ENCODE measurements around the gene PLEKHG4.

Gene PLEKHG4

DNA sequence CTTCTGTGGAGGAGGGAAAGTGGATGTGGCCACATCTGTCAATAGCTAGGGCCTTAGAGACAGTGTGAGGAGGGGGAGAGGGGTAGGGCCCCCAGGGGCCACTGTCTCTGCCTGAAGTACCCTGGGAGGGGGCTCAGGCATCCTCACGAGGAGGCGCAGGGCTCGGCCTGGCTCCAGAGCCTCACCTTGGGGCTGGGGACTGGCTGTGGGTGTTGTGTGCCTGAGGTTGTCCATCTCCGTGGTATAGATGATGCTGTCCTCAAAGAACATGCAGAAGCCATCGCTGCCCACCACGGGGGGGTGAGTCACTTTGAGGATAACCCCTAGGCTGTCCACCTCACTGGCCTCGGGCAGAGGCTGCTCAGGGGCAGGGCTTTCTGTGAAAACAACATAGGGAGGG, 12.1 kb downstream of the PLEKHG4 start:
- DNase-seq, result no peak

DNA sequence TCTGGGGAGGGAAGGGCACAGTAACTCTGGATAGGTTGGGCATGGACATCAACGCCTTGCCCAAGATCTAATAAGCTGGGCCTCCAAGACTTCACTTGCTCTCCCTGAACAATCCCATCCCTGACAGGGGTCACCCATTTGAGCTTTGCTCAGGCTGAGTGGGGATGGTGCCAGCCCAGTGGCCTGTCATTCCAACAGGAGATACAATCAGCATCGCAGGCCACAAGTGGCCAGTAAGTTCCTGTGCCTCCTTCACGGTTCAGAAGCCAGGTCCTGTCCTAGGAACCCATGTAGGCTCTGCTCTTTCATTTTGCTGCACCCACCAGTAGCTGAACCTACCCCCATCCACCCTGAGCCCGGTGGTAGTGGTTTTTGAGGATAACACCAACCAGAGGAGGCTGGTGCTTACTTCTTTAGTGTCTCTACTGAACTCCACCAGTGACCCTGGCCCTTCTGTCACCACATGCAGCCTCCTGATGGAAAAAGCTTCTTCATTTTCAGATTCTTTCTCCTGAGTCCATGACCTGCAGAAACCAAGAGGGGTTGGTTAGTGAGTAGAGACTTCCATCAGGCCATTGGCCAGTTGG, 14.9 kb downstream of the PLEKHG4 start:
- DNase-seq, result no peak

GRCh38 chr16:67294938-67295361, 15.6 kb downstream of the PLEKHG4 start:
- no peak for DNase-seq

DNA sequence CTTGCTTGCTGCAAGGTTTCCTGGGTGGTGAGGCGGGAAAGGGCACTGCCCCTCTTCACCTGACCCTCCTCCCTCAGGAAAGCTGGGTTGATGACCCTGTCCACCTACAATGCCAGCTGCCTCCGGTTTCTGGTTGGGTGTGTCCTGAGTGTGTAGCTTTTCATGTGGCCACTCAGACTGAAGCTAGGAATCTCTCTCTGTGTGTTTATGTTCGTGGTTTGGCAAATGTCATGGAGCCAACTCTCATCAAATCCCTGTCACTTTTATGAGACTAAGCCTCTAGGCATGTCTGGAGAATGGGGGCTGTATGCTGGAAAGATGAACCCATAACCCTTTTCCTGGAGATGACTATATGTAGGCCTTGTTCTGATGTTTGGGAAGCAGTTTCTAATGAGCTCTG, 17.1 kb downstream of the PLEKHG4 start:
- DNase-seq, result no peak

DNA sequence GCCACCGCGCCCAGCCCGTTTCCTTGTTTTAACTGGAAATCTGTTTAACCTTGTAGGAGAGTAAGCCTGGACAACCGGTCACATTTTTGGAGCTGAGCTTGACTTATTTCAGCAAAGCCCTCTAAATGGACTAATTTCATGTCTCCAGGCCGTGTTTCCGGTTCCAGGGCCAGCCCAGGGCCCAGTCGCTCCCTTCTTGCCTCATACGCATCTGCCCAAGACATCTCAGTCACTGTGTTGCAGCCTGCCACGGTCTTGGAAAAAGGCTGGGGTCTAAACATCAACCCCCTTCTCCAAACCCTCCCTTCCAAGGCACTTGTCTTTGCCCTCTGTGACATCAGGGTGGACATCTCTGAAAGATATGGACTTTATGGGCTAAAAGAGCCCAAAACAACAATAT, 18.9 kb downstream of the PLEKHG4 start:
- DNase-seq, result no peak

DNA sequence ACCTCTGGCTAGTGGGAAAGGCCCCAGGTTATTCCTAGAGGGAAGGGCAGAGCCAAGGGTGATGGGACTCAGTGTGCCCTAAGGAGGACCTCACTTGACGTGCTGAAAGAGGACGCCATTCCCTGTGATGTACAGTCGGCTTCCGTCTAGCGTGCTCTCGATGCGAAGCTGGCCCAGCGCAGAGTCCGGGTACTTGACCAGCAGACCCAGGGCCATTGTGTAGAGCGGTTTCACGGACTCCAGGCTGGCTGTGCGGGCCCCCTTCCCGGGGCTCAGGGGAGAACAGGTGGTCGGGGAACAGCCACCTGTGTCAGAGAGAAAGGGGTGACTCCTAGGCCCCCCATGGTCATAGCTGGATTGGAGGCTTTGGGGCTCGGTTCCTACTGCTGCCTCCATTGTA, 19.9 kb downstream of the PLEKHG4 start:
- no peak for DNase-seq

GRCh38 chr16:67301080-67301782, 21.9 kb downstream of the PLEKHG4 start:
- DNase-seq, result no peak

GRCh38 chr16:67302076-67302475, 22.7 kb downstream of the PLEKHG4 start:
- DNase-seq, result no peak

DNA sequence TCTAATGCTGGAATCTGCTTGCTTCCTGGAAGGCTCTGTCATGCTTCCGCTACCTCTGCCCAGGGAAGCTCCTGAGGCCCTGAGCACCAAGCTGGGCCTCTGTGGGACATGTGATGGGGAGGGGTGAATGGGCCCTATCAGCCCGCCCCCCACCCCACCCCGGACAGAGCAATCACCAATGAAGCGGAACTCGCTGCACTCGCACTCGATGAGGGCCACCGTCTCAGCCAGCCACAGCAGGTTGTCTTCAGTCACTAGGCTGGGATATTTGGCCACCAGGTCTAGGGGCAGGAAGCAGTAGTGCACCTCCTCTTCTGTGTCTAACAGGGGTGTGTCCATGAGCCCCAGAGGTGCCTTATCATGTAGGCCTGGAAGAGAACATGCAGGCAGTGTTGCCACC, 23.6 kb downstream of the PLEKHG4 start:
- DNase-seq, result no peak

GRCh38 chr16:67304020-67304419, 24.7 kb downstream of the PLEKHG4 start:
- no peak for DNase-seq

DNA sequence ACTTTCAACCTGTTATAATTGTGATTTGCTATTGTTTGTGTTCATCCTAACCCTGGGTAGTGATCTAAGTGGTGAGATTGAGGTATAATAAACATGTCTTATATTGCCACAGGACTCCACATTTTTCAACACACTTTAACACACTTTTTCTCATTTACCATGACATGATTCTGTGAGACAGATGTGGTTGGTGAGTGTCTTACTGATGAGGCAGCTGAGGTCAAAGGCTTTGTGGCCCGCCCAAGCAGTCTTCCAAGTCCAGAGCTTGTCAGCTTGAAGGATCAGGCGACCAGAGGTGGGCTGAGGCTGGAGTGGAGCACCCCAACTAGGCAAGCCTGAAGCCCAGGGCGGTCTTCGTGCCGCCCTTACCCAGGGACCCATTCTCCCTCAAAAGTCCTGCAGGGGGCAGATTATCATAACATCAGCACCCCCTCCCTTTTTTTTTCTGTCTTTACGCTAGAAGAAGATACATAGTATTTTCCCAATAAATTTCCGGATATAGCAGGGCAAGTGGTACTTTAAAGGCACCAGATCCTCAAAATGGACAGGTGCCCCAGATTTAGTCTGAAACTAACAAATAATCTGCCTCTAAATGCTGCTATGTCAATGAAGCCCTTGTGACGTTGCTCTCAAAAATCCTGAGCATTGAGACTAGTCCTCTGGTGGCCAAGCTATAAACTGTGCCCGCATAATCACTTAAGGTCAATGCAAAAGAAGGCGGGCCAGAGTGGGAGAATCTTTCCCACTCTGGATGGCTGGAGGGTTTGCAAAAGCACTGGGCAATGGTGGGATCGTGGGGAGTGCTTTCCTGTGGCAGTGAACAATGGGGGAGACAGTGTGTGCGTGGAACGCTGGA, 26.1 kb downstream of the PLEKHG4 start:
- no peak for DNase-seq

DNA sequence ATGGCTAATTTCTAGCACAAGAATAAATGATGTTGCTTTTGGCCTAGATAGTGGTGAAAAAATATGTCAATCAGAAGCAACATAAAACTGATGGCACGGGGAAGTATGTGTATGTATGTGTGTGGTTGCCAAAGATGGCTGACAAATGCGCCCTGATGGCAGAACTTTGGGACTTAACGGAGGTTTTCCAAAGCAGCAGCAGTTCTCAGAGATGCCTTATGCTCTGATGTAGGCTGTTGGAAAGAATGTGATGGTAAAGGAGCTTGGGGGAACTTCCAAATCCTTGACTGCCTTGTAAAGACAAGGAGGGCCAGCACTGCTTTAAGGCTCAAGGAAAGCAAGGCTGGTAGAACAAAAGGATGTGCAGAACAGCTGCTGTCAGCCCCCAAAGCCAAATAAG, 31.2 kb downstream of the PLEKHG4 start:
- no peak for DNase-seq

DNA sequence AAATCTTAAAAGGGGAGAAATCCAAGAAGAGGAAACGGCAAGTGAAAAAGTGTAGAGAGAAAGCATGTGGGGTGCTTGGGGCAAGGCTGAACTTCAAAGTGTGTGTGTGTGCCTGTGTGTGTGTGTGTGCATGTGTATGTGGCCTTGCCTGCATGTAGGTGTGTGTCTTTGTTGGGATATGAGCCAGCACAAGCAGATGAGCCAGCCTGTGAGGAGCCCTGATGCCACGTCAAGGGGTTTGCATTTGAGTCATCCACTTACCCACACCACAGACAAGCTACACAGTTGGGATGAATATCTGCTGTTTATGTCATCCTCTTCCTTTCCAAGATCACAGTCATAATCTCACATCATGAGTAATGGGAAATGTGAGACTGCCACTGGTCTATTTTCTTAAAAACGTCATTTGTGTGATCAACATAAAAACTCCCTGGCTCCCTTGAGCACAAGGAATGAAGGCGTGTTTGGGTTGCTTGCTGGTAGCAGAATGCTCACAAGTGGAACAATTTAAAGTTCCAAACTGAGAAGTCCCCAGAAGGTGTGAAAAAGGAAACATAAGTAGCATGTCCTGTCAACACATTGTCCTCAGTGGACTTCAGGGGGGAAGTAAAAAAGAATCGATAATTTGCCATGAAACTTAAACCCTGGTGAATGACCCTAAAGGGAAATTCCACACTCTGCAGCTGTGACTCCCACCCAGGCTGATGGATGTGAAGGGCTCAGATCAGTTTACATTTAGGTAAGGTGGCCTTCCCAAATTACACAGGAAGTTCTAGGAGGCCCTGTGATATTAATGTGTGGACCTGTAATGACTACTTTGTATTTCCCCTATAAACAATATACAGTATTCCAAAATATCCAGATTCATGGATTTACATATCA, 32.5 kb downstream of the PLEKHG4 start:
- DNase-seq, result no peak

GRCh38 chr16:67312719-67313118, 33.4 kb downstream of the PLEKHG4 start:
- no peak for DNase-seq

DNA sequence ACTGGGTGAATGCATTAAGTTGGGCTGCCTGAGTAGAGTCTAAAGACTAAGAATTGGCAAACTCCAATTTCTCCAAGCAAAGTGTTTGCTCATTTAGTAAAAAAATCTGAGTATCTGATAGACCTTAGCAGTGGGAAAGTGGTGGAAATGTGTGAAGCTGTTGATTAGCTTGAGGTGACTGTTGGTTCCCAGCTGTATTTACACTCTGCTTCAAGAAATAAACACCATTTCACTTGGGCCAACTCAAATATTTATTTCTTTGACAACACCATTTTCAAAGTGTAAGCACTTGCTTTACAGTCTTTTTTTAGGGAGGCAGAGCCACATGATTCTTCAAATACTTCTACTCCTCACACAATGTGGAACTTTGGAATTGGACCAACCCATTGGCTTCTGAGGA, 38.5 kb downstream of the PLEKHG4 start:
- no peak for DNase-seq

- no peak for DNase-seq
Measured at GRCh38 chr16:67326115-67326471, 46.8 kb downstream of the PLEKHG4 start.

DNA sequence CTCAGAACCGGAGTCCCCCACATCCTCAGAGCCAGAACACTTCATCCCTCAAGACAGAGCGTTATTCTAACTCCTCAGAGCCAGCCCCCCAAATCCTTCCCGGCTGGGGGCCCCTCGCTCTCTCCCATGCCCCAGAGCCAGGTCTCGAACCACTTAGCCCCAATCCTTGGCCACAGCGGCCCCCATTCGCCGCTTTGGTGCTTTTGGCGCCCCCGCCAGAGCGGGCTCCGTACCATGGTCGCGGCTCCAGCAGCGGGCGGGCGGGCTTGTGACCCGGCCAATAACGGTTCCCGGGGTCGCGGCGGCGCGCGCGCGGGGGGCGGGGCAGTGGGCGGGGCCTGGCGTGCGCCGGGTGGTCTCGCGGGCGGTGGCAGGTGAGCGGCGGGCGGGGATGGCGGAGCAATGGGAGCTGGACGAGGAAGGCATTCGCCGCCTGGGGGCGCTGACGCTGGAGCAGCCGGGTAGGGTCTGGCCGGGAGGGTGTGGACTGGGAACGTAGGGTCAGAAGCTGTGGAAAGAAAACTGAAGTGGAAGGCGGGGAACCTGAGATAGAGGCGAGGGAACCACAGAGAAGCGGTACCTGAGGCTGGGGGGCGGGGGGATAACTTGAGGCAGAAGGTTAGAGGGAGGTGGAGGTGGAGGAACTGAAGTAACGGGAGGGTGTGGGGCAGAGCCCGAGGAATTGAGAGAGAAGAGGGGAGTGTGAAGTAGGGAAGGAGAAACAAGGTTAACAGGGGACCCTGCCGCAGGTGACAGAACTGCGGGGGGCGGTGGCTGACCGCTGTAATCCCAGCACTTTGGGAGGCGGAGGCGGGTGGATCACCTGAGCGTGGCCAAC, 47.4 kb downstream of the PLEKHG4 start, which contains the start of the genes KCTD19 and LRRC36:
KCTD19 (minus strand) TSS at position 270 of the 838 bp plus-strand sequence; CDS start at position 236, 34 bp downstream.
LRRC36 (plus strand) TSS at position 344 of the 838 bp plus-strand sequence; CDS start at position 392, 48 bp downstream.
- DNase-seq, result peak in 1 of 2 donors; percentile 13

DNA sequence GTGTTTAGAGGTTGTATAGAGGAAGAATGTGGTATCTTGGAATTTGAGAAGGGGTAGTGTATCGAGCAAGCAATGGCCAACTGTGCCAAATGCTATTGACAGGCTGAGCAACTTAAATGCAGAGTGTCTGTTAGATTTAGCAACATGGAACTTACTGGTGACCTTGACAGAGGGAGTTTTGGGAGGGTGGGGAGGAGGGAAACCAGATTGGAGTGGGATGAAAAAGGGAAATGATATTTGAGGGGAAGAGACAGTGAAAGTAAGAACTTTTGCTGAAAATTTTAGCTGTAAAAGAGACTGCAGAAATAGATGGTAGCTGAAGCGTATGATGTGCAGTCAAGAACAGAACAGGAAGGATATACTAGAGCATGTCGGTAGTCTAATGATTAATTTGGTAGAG, 48.4 kb downstream of the PLEKHG4 start:
- DNase-seq, result no peak

DNA sequence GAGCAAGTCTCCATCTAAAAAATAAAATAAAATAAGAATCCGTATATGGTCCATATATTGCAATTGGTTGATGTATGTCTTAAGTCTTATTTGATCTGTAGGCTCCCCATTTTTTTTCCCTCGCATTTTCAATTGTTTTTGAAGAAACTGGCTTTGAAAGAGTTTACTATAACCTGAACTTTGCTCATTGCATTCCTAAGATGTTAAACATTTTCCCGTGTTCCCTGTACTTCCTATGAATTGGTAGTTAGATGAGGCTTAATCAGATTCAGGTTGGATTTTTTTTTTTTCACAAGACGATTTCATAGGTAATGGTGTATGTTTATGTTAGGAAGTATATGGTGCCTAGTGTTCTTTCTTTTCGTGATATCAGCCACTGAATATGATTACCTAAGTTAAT, 50.6 kb downstream of the PLEKHG4 start:
- no peak for DNase-seq

DNA sequence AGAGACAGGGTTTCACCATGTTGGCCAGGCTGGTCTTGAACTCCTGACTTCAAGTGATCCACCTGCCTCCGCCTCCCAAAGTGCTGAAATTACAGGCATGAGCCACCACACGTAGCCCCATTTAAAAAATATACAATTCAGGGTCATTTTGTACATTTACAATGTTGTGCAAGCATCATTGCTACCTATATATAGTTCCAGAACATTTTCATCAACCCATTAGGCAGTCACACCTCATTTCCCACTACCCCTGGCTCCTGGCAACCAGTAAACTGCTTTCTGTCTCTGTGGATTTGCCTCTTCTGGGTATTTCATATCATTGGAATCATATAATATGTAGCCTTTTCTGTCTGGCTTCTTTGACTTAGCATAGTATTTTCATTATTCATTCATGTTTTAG, 54.0 kb downstream of the PLEKHG4 start:
- DNase-seq, result no peak

DNA sequence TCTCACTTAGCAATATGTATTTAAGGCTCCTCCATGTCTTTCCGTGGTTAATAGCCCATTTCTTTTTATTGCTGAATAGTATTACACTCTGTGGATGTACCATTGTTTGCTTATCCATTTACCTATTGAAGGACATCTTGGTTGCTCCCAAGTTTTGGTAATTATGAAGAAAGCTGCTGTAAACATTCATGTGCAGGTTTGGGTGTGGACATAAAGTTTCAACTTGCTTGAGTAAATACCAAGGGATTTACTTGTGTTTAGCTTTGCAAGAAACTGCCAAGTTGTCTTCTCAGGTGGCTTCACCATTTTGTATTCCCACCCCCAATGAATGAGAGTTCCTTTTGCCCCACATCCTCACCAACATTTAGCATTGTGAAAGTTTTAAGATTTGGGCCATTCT, 56.8 kb downstream of the PLEKHG4 start:
- DNase-seq, result no peak

- no peak for DNase-seq
Measured at GRCh38 chr16:67336648-67337047, 57.3 kb downstream of the PLEKHG4 start.

Data from hippocampal formation (tissue), 2 donors.